IPS-20b (cell line): ENCODE data around the gene MYO18A.

ENCODE experiments used
- H3K27ac ChIP-seq: one replicate; pipeline ENCODE4 v1.5.1; 2013; ENCODE audit warnings: low read length
- H3K27me3 ChIP-seq: 2 replicates; pipeline ENCODE4 v1.6.1; 2013; ENCODE audit warnings: mild to moderate bottlenecking, low read length, inconsistent platforms; ENCODE audit not compliant: insufficient read depth
- H3K36me3 ChIP-seq: 2 replicates; pipeline ENCODE4 v1.6.1; 2013; ENCODE audit warnings: low read depth, mild to moderate bottlenecking, inconsistent platforms, low read length, moderate library complexity; ENCODE audit not compliant: insufficient read depth
- H3K4me1 ChIP-seq: 2 replicates; pipeline ENCODE4 v1.6.1; 2013; ENCODE audit warnings: mild to moderate bottlenecking, control low read depth, inconsistent platforms, low read length, moderate library complexity; ENCODE audit not compliant: insufficient read depth
- H3K4me3 ChIP-seq: 2 replicates; pipeline ENCODE4 v1.5.1; 2013; ENCODE audit warnings: mild to moderate bottlenecking, low read length, inconsistent platforms
- H3K9ac ChIP-seq: 2 replicates; pipeline ENCODE4 v1.6.1; 2013; ENCODE audit warnings: low read depth, mild to moderate bottlenecking, inconsistent platforms, low read length, moderate library complexity
- H3K9me3 ChIP-seq: 2 replicates; pipeline ENCODE4 v1.6.1; 2013; ENCODE audit warnings: mild to moderate bottlenecking, low read depth, low read length, inconsistent platforms; ENCODE audit not compliant: insufficient read depth

The MYO18A gene

GRCh38 chr17:29048440-29049368 is 131.5 kb downstream of the MYO18A start:
- H3K9me3 ChIP-seq, result no peaks in the 10 kb centered on the region
- H3K4me1 ChIP-seq, result peaks cover 20% of the 10 kb centered on the region
- H3K4me3 ChIP-seq, result no peak overlapping the region
- H3K27me3 ChIP-seq, result no peaks in the 10 kb centered on the region; the same call in 1 of the 2 replicates
- no peak overlapping the region for H3K9ac ChIP-seq
- H3K27ac ChIP-seq, result no peak overlapping the region
- H3K36me3 ChIP-seq, result peaks cover 13% of the 10 kb centered on the region; the same call in 1 of the 2 replicates

GRCh38 chr17:29046473-29046839 is 133.7 kb downstream of the MYO18A start:
- Histone ChIP-seq H3K27ac (no peak overlapping the region), H3K9ac (no peak overlapping the region), H3K4me1 (peaks cover 36% of the 10 kb centered on the region)

GRCh38 chr17:29045734-29046472 is 134.3 kb downstream of the MYO18A start:
- H3K4me3 ChIP-seq, result no peak overlapping the region
- no peaks in the 10 kb centered on the region for H3K9me3 ChIP-seq
- no peaks in the 10 kb centered on the region; the same call in 1 of the 2 replicates for H3K27me3 ChIP-seq
- H3K27ac ChIP-seq, result no peak overlapping the region
- peaks cover 13% of the 10 kb centered on the region; the same call in 1 of the 2 replicates for H3K36me3 ChIP-seq
- peaks cover 35% of the 10 kb centered on the region for H3K4me1 ChIP-seq
- no peak overlapping the region for H3K9ac ChIP-seq

More at GRCh38 chr17:29046473-29046839, 133.7 kb downstream of the MYO18A start:
- Histone ChIP-seq H3K36me3 (peaks cover 13% of the 10 kb centered on the region; the same call in 1 of the 2 replicates), H3K4me3 (no peak overlapping the region), H3K27me3 (no peaks in the 10 kb centered on the region; the same call in 1 of the 2 replicates), H3K9me3 (no peaks in the 10 kb centered on the region)

GRCh38 chr17:29045026-29045425 is 135.2 kb downstream of the MYO18A start:
- Histone ChIP-seq H3K9me3 (no peaks in the 10 kb centered on the region), H3K36me3 (peaks cover 13% of the 10 kb centered on the region; the same call in 1 of the 2 replicates), H3K27ac (no peak overlapping the region), H3K4me1 (peaks cover 35% of the 10 kb centered on the region), H3K9ac (no peak overlapping the region), H3K4me3 (no peak overlapping the region), H3K27me3 (no peaks in the 10 kb centered on the region; the same call in 1 of the 2 replicates)

GRCh38 chr17:29043539-29044145 is 136.6 kb downstream of the MYO18A start:
- no peaks in the 10 kb centered on the region; the same call in 1 of the 2 replicates for H3K27me3 ChIP-seq
- peaks cover 38% of the 10 kb centered on the region for H3K4me1 ChIP-seq
- peak overlapping the region; percentile 71 for H3K9ac ChIP-seq
- H3K27ac ChIP-seq, result peak overlapping the region; percentile 83
- H3K36me3 ChIP-seq, result peaks cover 8% of the 10 kb centered on the region; the same call in 1 of the 2 replicates
- H3K9me3 ChIP-seq, result no peaks in the 10 kb centered on the region
- H3K4me3 ChIP-seq, result peak overlapping the region; percentile 42; the same call in 1 of the 2 replicates

GRCh38 chr17:29042679-29043538 is 137.3 kb downstream of the MYO18A start, which contains the start of gene PIPOX:
PIPOX (plus strand) TSS chr17:29043141; CDS start chr17:29043226, 85 bp downstream.
- H3K27ac ChIP-seq, result peak within 1 kb of the TSS; percentile 83

GRCh38 chr17:29042026-29042678 is 138.0 kb downstream of the MYO18A start:
- H3K27ac ChIP-seq, result peak overlapping the region; percentile 83
- H3K4me1 ChIP-seq, result peaks cover 44% of the 10 kb centered on the region
- no peaks in the 10 kb centered on the region for H3K9me3 ChIP-seq
- peaks cover 8% of the 10 kb centered on the region; the same call in 1 of the 2 replicates for H3K36me3 ChIP-seq
- H3K9ac ChIP-seq, result peak overlapping the region; percentile 49; the same call in 1 of the 2 replicates
- no peak overlapping the region; the same call in 1 of the 2 replicates for H3K4me3 ChIP-seq
- no peaks in the 10 kb centered on the region for H3K27me3 ChIP-seq

More at GRCh38 chr17:29042679-29043538, 137.3 kb downstream of the MYO18A start, which contains the start of gene PIPOX:
- Histone ChIP-seq H3K9me3 (no peaks in the 10 kb centered on the region), H3K36me3 (peaks cover 8% of the 10 kb centered on the region; the same call in 1 of the 2 replicates), H3K4me3 (peak within 1 kb of the TSS; percentile 42), H3K27me3 (no peaks in the 10 kb centered on the region), H3K9ac (peak within 1 kb of the TSS; percentile 71), H3K4me1 (peaks cover 38% of the 10 kb centered on the region)

GRCh38 chr17:29041571-29041970 is 138.6 kb downstream of the MYO18A start:
- Histone ChIP-seq H3K4me1 (peaks cover 49% of the 10 kb centered on the region), H3K4me3 (no peak overlapping the region), H3K27me3 (no peaks in the 10 kb centered on the region), H3K27ac (peak overlapping the region; percentile 83), H3K9me3 (no peaks in the 10 kb centered on the region), H3K9ac (peak overlapping the region; percentile 49; the same call in 1 of the 2 replicates), H3K36me3 (peaks cover 8% of the 10 kb centered on the region; the same call in 1 of the 2 replicates)

GRCh38 chr17:29041091-29041490 is 139.1 kb downstream of the MYO18A start:
- Histone ChIP-seq H3K4me1 (peaks cover 50% of the 10 kb centered on the region), H3K4me3 (no peak overlapping the region), H3K9ac (no peak overlapping the region; the same call in 1 of the 2 replicates), H3K27me3 (no peaks in the 10 kb centered on the region), H3K9me3 (no peaks in the 10 kb centered on the region), H3K36me3 (peaks cover 5% of the 10 kb centered on the region; the same call in 1 of the 2 replicates), H3K27ac (no peak overlapping the region)
